Progenitor cell of endocrine pancreas (in vitro differentiated cells): Measurements from ENCODE around the gene ZP1. TPM values are rescaled to one million over a fixed set of nuclear protein-coding genes. Genes with fewer than 3 reads are reported as not detected.

Experiments
- DNase-seq: peaks from one replicate; pipeline ENCODE4 v3.0.0; 2021; ENCODE audit warnings: low spot score; ENCODE audit not compliant: unreplicated experiment
- H3K27ac Mint-ChIP-seq: 2 replicates; pipeline ENCODE4 v1.8.0; 2021; ENCODE audit warnings: mild to moderate bottlenecking, moderate library complexity, mixed read lengths
- H3K27me3 Mint-ChIP-seq: 2 replicates; pipeline ENCODE4 v1.8.0; 2021; ENCODE audit warnings: mixed read lengths
- H3K36me3 Mint-ChIP-seq: 2 replicates; pipeline ENCODE4 v1.8.0; 2022; ENCODE audit warnings: mixed read lengths; ENCODE audit not compliant: insufficient read depth
- H3K4me1 Mint-ChIP-seq: 2 replicates; pipeline ENCODE4 v1.8.0; 2021; ENCODE audit warnings: low read depth, mixed read lengths
- H3K4me3 Mint-ChIP-seq: 2 replicates; pipeline ENCODE4 v1.8.0; 2021; ENCODE audit warnings: low read depth, mild to moderate bottlenecking, moderate library complexity, mixed read lengths
- H3K9me3 Mint-ChIP-seq: 2 replicates; pipeline ENCODE4 v1.8.0; 2021; ENCODE audit warnings: low read depth, mixed read lengths
- total RNA-seq: library from RNA; stranded (reverse); gene quantifications from 2 replicates; pipeline ENCODE4 v1.2.1, GENCODE V29; 2021
- TF ChIP-seq, protein P1 (sequence below): fragments of 200-600 bp; sonication (generic); IDR thresholded peaks from one replicate; pipeline ENCODE4 v1.5.0; 2021; ENCODE audit warnings: antibody characterized with exemption, mild to moderate bottlenecking; ENCODE audit not compliant: unreplicated experiment

Gene ZP1
- total RNA-seq, 1 donor from 2014 or later = not detected

DNA sequence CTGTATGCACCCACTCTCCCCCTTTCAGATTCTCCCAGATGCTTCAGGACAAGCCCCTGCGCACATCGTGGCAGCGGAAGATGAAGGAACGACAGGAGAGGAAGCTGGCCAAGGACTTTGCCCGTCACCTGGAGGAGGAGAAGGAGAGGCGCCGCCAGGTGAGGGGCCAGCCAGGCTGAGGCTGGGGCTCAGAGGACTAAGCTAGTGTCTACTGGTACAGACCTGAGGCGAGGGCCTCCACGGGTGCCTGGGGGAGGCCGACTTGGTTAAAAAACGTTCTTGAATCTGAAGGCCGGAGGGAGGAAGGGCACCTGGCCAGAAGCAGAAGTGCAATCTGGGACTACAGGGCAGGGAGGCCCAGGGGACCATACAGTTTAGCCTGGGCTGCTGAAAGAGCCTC lies 19.4 kb upstream of the ZP1 start:
- TF ChIP-seq, protein P1, sequence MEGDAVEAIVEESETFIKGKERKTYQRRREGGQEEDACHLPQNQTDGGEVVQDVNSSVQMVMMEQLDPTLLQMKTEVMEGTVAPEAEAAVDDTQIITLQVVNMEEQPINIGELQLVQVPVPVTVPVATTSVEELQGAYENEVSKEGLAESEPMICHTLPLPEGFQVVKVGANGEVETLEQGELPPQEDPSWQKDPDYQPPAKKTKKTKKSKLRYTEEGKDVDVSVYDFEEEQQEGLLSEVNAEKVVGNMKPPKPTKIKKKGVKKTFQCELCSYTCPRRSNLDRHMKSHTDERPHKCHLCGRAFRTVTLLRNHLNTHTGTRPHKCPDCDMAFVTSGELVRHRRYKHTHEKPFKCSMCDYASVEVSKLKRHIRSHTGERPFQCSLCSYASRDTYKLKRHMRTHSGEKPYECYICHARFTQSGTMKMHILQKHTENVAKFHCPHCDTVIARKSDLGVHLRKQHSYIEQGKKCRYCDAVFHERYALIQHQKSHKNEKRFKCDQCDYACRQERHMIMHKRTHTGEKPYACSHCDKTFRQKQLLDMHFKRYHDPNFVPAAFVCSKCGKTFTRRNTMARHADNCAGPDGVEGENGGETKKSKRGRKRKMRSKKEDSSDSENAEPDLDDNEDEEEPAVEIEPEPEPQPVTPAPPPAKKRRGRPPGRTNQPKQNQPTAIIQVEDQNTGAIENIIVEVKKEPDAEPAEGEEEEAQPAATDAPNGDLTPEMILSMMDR = no peak
- H3K4me3 Mint-ChIP-seq = no peak overlapping the region

GRCh38 chr11:60848714-60849151 lies 18.6 kb upstream of the ZP1 start:
- H3K27me3 Mint-ChIP-seq = no peaks in the 10 kb centered on the region
- DNase-seq = no peak
- H3K36me3 Mint-ChIP-seq = peaks cover 8% of the 10 kb centered on the region
- H3K9me3 Mint-ChIP-seq = no peaks in the 10 kb centered on the region
- TF ChIP-seq, protein P1 = no peak
- no peak overlapping the region for H3K27ac Mint-ChIP-seq
- no peak overlapping the region for H3K4me3 Mint-ChIP-seq
- peaks cover 16% of the 10 kb centered on the region for H3K4me1 Mint-ChIP-seq

More for the DNA sequence above, 19.4 kb upstream of the ZP1 start:
- DNase-seq = no peak
- H3K27ac Mint-ChIP-seq = no peak overlapping the region
- H3K36me3 Mint-ChIP-seq = peaks cover 8% of the 10 kb centered on the region
- no peaks in the 10 kb centered on the region for H3K27me3 Mint-ChIP-seq
- H3K4me1 Mint-ChIP-seq = peaks cover 25% of the 10 kb centered on the region
- no peaks in the 10 kb centered on the region for H3K9me3 Mint-ChIP-seq

- TF ChIP-seq, protein P1 = no peak
- H3K4me3 Mint-ChIP-seq = no peak overlapping the region
- DNase-seq = no peak
- peaks cover 5% of the 10 kb centered on the region for H3K4me1 Mint-ChIP-seq
- no peaks in the 10 kb centered on the region for H3K27me3 Mint-ChIP-seq
- H3K27ac Mint-ChIP-seq = no peak overlapping the region
- H3K9me3 Mint-ChIP-seq = no peaks in the 10 kb centered on the region
- H3K36me3 Mint-ChIP-seq = peaks cover 8% of the 10 kb centered on the region
These were observed 17.5 kb upstream of the ZP1 start for GRCh38 chr11:60849641-60850520.

DNA sequence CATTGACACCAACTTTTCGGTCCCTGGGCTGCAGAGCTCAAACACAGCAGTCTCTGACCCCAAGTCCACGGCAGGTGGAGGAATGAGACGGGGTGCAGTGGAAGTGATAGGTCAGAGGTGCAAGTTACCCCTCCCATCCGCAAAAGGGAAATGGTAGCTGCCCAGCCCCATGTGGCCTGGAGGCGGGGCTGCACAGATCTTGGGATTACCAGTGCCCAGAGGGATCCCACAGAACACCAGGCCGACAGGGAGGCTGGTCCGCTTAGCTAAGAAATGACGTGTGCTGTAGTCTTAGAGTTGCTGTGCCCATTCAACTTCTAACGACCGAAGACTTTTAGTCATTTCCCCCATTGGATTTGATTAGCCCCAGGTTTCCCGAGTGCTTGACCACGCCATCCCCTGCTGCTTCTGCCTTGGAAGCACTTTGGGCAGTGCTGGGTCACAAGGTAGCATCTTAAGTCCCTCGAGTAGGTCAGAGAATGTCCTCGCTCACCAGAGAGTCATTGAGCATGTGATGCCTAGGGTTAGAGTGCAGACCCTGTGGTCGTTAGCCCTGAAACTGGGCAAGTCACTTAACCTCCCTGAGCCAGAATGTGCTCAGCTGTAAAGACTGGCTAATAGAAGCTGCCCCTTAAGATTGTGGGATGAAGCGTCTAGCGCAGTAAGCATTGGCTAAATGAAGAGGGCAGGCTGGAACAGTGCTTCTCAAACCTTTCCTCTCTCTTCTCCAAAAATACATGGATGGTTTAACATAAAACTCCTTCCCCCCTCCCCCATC lies 15.8 kb upstream of the ZP1 start:
- peaks cover 10% of the 10 kb centered on the region for H3K4me1 Mint-ChIP-seq
- no peak overlapping the region for H3K27ac Mint-ChIP-seq
- H3K36me3 Mint-ChIP-seq = peaks cover 8% of the 10 kb centered on the region
- TF ChIP-seq, protein P1 = no peak
- DNase-seq = no peak
- H3K4me3 Mint-ChIP-seq = no peak overlapping the region
- H3K9me3 Mint-ChIP-seq = no peaks in the 10 kb centered on the region
- peaks cover 3% of the 10 kb centered on the region for H3K27me3 Mint-ChIP-seq
